ENCODE results near the gene CHD5. TPM values are rescaled to one million over a fixed set of nuclear protein-coding genes. Genes with fewer than 3 reads are reported as not detected.
A peak's percentile ranks its signal among the peaks of the same experiment; 100 is the strongest.
"Not testable (repeated sequence)": the region's sequence is repeated elsewhere in the genome, so short reads cannot be mapped to it uniquely, and the experiment has no call there.

CHD5 gene
- polyA plus RNA-seq, 3 donors = 0.07 TPM; not detected in 2

DNA sequence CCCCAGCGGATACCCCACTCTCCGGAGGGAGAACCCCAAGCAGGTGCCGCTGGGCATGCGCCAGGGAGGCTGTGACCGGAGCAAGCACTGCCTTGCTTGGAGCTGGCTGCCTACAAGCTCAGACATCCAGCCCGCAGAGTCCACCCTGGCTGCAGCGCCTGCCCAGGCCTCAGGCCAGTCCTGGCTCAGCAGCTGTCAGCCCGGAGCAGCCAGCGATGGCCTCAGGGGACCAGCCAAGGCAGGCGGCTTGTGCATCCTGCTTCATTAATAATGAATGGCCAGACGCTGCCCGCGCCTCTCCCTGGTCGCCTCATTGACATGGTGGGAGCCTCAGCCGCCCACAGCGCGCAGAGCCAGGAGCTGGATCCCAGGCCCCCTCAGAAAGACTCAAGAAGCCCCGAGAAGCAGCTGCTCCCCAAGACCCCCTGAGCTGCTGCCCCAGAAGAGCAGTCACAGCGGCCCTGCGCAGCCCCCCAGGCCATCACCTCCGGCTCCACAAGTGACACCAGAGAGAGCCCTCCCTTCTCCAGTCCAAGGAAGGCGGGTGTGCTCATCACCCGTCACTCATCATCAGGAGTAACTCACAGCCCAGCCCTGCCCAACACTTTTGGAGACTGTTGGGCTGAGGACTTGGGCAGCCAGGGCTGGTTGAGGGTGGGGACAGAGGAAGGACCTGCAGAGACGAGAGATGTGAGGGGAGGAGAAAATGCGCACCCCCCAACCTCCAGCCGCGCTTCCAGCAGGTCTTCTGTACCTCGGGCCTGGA lies 114.8 kb downstream of the CHD5 start:
- H2AFZ ChIP-seq (ENCODE audit: insufficient read depth, low read depth, low read length, poor library complexity, severe bottlenecking) = no peak overlapping the region
- Mint-ChIP-seq H3K4me1 (peaks cover 5% of the 10 kb centered on the region), H3K27me3 (ENCODE audit: low read depth in 3 of 3) (no peaks in the 10 kb centered on the region), H3K9me3 (peaks cover 0 to 2% (median 0%) of the 10 kb centered on the region in 7 donors), H3K36me3 (peaks cover 41 to 82% of the 10 kb centered on the region in 2 donors), H3K27ac (peak overlapping the region in 1 of 7 donors; percentile 30), H3K4me3 (no peak overlapping the region)
- no peak overlapping the region for H3K9ac ChIP-seq (ENCODE audit: insufficient read depth, low read length, poor library complexity, severe bottlenecking)
- H3K9me3 ChIP-seq (replicated peaks in 1 of 2; ENCODE audit: control insufficient read depth in 1 of 2, insufficient read depth in 1 of 2, low read length in 2 of 2) = no peaks in the 10 kb centered on the region
- peaks cover 92% of the 10 kb centered on the region for H3K79me2 ChIP-seq (ENCODE audit: insufficient read depth, low read length)
- H4K20me1 ChIP-seq (ENCODE audit: insufficient read depth, low read length) = peaks cover 98% of the 10 kb centered on the region
- peaks cover 0 to 8% of the 10 kb centered on the region in 2 donors for H3K4me1 ChIP-seq (ENCODE audit: control insufficient read depth in 1 of 2, insufficient read depth in 2 of 2, low read length in 2 of 2)
- TF ChIP-seq CTCF (IDR thresholded peaks at IDR 0.05) = no peak
- no peak for DNase-seq
- 97% methylated on average over 26 of the region's 28 CpGs for WGBS (ENCODE audit: insufficient coverage)
- no peaks in the 10 kb centered on the region for H3K27me3 ChIP-seq (ENCODE audit: control insufficient read depth in 2 of 2, insufficient read depth in 2 of 2, low read length in 2 of 2)
- H3K4me3 ChIP-seq (replicated peaks in 1 of 3; ENCODE audit: low read depth in 2 of 3, low read length in 3 of 3) = no peak overlapping the region
- peaks cover 56 to 91% of the 10 kb centered on the region in 2 donors for H3K36me3 ChIP-seq (replicated peaks in 1 of 2; ENCODE audit: control insufficient read depth in 1 of 2, insufficient read depth in 2 of 2, low read length in 2 of 2)
- no peak overlapping the region for H3K27ac ChIP-seq (ENCODE audit: low read depth in 1 of 2, low read length in 2 of 2)
- intact Hi-C loops (cut with micrococcal nuclease) = no loop called here
- no peak overlapping the region for H3K4me2 ChIP-seq (replicated peaks; ENCODE audit: extremely low read depth, low read length, poor library complexity, severe bottlenecking)

- Histone ChIP-seq H3K79me2 (ENCODE audit: insufficient read depth, low read length) (peaks cover 96% of the 10 kb centered on the region), H3K36me3 (replicated peaks in 1 of 2; ENCODE audit: control insufficient read depth in 1 of 2, insufficient read depth in 2 of 2, low read length in 2 of 2) (peaks cover 53 to 84% of the 10 kb centered on the region in 2 donors), H3K4me1 (ENCODE audit: control insufficient read depth in 1 of 2, insufficient read depth in 2 of 2, low read length in 2 of 2) (peaks cover 9 to 20% of the 10 kb centered on the region in 2 donors), H4K20me1 (ENCODE audit: insufficient read depth, low read length) (peaks cover 98% of the 10 kb centered on the region), H3K27ac (ENCODE audit: low read depth in 1 of 2, low read length in 2 of 2) (peak overlapping the region in 1 of 2 donors; percentile 54)
- H3K9ac ChIP-seq (ENCODE audit: insufficient read depth, low read length, poor library complexity, severe bottlenecking); H3K4me2 ChIP-seq (replicated peaks; ENCODE audit: extremely low read depth, low read length, poor library complexity, severe bottlenecking); DNase-seq; H3K27me3 ChIP-seq (ENCODE audit: control insufficient read depth in 2 of 2, insufficient read depth in 2 of 2, low read length in 2 of 2); H3K27me3 Mint-ChIP-seq (ENCODE audit: low read depth in 3 of 3); H3K4me3 ChIP-seq (replicated peaks in 1 of 3; ENCODE audit: low read depth in 2 of 3, low read length in 3 of 3); H3K9me3 ChIP-seq (replicated peaks in 1 of 2; ENCODE audit: control insufficient read depth in 1 of 2, insufficient read depth in 1 of 2, low read length in 2 of 2); intact Hi-C loops (cut with micrococcal nuclease); H2AFZ ChIP-seq (ENCODE audit: insufficient read depth, low read depth, low read length, poor library complexity, severe bottlenecking); H3K4me3 Mint-ChIP-seq; H3K9me3 Mint-ChIP-seq: not testable (repeated sequence)
- peaks cover 15% of the 10 kb centered on the region for H3K4me1 Mint-ChIP-seq
- WGBS (ENCODE audit: insufficient coverage) = 77% methylated on average over 6 of the region's 7 CpGs
- peaks cover 42 to 81% of the 10 kb centered on the region in 2 donors for H3K36me3 Mint-ChIP-seq
- H3K27ac Mint-ChIP-seq = peak overlapping the region in 4 of 7 donors; percentile 0 to 86 (median 52)
These were observed 116.5 kb downstream of the CHD5 start for GRCh38 chr1:6063532-6064053.

Data from CD14-positive monocyte (primary cell).